DMS153 treated with DMSO at 0.1 percent for 48 hours (cell line): ENCODE data around the gene SPOCD1.
A peak's percentile ranks its signal among the peaks of the same experiment; 100 is the strongest.

Source experiments
- DNase-seq: peaks from one replicate; lab custom pipeline; 2025; ENCODE audit not compliant: unreplicated experiment; lab: John Stamatoyannopoulos, UW

Gene SPOCD1

DNA sequence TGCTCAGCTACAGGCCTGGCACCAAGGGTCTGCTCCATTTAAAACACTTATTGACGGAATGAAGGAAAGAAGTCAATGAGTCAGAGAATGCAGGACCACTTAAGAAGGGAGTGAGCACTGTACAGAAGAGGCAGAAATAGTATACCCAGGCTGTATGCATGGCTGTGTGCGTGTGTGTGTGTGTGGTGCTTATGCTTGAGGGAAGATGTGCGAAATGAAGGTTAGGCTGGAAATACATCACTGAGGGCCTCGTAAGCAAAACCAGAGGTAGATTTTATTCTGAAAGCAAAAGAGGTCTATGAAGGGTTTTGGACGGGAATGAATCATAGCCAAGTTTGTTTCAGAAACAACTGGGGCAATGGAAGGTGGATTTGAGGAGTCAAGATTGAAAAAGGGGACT, 42.0 kb downstream of the SPOCD1 start:
- DNase-seq: no peak

DNA sequence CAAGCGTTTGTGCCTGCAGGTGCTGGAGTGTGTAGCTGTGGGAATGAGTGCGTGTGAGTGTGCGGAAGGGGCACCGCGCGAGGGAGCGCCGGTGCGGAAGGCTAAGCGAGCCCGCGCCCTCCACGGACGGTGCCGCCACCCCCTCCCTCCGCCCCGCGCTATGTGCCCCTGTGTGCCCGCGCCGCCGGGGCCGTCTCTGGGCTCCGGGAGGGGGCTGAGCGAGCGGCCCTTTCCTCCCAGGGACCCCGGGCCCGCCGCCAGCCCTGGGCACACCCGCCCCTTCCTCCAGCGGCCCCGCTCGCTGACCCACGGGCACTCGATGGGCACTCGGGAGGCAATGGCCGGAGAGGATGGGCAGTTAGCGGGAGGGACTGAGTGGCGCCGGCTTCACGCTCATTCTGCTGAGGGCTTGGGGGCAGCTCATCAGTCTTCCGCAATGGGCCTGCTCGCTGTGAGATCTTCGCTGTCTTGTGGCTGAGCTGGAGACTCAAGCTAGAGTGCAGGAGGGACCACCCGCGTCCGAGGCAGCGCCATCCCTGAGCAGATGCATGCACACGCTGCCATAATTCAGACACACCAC, 43.1 kb downstream of the SPOCD1 start:
- no peak for DNase-seq

DNA sequence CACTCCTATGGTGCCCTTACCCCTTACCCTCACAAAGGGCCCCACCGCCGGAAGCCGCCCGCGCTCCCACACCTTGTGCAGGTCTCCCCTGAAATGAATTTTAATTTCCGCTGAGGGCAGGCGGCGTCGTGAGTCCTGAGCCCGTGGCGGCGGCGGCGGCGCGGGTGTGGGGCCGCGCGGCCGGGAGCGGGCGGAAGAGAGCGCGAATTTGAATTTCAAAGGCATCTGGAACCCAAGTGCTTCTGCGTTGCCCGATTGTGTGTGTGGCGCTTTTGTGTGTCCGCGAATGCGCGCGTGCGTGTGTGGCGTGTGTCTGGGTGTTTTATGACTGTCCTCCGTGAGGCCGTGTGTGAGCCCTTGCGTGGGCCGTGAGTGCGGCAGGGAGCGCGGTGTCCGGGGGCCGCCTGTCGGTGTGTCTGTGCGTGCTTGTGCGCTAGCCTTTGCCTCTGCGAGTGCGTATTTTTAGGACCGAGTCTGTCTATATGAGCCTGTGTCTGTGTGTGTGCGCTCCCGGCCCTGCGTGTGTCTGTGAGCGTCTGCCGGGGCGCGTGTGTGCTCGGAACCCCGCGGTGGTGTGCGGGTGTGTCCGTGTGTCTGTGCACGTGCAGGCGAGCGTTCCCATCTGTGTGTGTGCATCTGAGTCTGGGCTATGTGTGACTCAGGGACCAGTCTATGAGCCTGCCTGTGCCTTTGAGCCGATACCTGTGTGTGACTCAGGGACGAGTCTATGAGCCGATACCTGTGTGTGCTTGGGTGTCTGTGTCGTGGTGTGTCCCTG, 43.7 kb downstream of the SPOCD1 start:
- no peak for DNase-seq

DNA sequence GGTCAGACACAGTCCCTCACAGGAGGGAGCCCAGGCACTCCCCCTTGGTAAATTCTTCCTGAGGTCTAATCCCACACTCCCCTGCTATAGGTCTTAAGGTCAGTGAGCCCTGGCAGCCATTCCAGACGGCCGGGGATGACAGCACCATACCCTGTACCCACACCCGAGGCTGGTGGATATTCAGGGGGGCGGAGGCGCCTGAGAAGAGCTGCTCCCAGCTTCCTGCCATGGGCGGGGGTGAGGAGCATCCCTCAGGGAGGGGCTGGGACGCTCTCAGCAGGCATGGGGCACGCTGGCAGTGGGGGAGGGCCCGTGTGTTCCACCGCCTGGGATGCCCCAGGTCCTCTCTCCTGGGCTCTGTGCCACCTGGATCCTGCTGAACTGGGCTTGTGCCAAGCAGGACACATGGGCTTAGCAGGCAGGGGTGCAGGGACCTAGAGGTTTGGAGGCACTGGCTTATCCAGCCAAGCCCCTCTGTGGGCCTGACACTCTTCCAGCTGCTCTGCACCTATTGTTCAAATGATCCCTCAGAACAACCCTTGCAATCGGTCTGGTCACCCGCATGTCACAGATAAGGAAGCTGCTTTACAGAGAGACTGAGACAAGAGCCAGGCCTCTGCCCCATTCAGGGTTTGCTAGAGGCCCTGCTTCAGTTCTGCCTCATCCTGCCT, 46.0 kb downstream of the SPOCD1 start:
- peak; percentile 72 for DNase-seq

DNA sequence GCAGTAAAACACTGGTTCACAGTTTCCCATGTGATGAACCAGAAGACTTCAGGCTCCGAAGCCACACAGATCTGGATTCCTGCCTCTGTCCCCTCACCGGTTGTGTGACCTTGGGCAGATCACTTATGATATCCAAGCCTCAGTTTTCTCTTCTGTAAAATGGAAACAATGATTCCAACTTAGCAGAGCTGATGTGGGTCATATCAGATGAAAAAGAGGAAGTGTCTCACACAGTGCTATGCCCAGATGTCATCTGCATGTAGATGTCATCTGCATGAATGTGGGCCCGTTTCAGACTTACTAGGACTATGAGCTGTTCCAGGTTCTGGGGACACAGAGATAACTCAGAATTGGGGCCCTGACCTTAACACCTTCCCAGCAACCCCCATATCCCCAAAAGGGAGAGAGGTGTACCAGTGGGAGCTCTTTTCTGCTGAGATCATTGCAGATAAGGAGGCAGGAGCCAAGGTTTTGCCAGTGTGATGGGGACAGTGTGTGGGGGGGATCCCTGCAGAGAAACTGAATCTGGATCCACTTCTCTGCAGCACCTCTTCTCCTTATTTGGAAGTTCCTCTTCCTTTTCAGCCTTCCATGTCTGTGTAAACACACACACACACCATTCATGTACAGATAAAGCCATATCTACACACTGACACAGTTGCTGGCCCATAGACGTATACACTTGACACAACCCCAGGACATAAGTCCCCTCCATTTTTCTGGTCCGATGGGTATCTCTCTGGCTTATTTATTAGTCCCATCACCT, 46.7 kb downstream of the SPOCD1 start:
- DNase-seq: peak; percentile 57

DNA sequence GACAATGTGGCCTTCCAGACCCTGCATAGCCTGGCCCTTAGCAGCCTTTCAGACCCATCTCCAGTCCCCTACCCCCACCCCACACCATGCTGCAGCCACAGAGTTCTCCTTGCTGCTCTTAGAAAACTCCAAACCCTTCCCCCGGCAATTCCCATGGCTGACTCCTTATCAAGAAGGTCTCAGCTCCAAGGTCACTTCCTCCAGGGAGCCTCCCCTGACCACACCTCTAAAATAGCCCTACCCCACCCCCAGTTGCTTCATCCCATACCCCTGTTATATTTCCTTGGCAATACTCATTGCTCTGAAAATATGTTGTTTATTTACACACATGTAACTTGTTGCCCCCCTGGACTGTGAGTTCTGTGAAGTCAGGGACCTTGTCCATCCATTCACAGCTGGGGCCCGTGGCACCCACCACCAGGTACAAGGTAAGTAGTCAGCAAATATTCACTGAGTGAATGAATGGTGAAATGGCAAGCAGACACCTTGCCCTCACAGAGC, 47.4 kb downstream of the SPOCD1 start:
- no peak for DNase-seq

DNA sequence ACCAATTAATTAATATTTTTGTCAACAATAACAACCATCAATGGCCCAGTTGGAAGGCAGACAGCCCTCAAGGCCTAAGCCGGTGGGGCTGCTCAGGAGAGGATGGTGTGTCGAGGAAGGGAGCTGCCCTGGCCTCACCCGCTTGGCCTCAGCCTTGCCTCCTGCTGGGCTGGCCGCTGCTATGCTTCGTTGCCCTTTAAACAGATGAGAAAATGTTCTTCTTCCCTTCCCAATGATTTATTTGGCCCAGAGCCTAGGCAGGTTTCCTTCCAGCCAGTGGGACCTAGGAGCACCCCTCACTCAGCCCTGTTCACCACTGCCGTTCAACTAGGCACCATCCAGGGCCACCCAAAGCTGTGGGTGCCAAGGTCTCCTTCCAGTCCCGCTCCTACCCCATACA, 48.6 kb downstream of the SPOCD1 start:
- DNase-seq: no peak

DNA sequence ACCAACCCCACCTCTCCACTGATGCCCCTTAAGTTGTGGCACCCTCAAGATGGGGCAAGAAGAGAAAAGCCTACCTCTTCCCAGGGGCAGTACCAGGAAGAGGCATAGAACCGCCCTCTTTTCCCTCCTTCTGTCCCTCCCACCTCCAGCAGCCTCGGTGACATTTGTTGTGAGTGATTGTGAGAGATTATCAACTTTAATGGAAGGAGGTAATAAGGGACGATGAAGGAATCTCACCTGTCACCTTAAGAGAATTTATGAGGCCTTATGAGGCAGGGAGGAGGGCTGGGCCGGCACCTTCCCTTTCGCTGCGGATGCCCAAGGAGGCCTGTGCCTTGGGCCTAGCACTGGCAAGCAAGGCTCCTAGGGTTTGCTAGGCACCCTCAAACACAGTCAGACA, 50.3 kb downstream of the SPOCD1 start:
- DNase-seq: no peak

DNA sequence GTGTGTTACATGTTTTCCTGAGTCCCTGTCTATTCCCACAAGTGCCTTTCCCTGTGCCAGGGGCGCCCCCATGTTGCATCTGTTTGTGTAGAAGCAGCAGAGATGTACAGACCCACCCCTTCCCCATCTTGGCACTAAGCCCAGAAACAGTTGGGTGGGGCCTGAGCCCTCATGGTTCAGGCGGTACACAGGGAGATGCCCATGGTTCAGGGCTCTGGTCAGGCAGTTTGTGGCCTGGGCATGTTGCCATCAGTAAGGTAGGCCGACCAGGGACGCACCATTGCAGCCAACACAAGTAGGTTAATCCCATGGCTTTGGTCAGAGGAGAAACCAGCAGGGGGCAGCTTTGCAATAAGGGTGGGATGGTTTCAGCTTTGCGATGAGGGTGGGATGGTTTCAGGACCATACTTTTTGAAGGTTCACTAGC, 50.8 kb downstream of the SPOCD1 start:
- peak; percentile 84 for DNase-seq

DNA sequence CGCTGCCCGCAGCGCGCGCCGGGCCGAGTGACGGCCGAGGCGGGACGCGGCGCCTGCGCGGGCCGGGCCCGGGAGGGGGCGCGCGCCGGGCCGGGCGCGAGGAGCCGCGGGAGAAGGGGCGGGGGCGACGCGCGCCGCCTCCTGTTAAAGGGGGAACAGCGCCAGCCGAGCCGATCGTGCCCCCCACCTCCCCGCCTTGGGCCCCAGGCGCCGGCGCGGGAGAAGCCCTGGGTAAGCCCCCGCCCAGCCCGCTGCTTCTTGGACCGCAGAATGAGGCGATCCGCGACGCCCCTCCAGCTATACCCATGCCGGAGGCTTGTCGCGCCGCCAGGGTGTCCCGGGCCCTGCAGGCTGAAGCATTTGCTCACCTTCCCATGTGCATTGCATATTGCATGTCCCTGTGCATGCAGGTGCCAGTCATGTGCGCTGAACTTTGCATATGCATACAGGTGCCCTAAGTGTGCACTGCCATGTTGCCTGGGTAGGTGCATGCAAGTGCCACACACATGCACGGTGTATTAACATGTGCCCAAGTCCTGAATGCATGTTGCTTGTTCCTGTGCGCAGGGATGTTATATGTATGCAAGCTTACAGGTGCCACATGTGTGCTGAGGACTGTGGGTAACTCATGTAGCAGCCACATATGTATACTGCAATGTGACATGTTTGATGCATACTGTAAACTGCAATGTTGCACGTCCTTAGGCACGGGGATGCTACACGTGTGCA, 51.3 kb downstream of the SPOCD1 start, which contains the start of gene ADGRB2:
ADGRB2 (minus strand) TSS at position 29 of the 729 bp plus-strand sequence. CDS start 7,119 bp downstream, outside the sequence.
- DNase-seq: peak; percentile 84

DNA sequence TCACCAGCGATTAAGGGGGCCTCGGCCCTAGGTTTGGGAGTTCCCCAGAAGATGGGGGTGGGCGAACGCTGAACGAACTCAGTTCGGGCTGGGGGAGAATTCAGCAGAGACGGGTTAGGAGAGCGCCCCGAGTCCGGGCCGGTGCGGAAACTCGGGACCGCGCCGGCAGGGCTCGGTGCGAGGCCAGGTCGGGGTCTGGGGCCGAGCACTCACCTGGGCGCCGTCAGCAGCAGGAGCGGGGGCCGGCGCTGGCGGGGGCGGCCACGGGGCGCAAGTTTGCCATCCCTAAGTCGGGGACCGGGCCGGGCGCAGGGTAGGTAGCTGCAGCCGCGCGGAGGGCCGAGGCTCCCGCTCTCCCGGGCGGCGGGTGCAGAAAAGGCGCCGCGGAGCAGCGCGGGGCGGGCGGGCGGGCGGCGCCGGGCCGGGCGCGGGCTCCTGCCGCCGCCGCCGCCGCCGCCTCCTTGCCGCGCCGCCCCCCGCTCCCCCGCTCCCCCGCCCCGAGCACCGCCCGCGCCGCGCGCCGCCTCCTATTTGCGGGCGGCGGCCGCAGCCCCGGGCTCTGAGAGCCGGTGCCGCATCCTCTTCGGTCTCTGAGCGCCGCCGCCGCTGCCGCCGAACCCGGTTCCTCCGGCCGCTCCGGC, 52.0 kb downstream of the SPOCD1 start:
- no peak for DNase-seq

DNA sequence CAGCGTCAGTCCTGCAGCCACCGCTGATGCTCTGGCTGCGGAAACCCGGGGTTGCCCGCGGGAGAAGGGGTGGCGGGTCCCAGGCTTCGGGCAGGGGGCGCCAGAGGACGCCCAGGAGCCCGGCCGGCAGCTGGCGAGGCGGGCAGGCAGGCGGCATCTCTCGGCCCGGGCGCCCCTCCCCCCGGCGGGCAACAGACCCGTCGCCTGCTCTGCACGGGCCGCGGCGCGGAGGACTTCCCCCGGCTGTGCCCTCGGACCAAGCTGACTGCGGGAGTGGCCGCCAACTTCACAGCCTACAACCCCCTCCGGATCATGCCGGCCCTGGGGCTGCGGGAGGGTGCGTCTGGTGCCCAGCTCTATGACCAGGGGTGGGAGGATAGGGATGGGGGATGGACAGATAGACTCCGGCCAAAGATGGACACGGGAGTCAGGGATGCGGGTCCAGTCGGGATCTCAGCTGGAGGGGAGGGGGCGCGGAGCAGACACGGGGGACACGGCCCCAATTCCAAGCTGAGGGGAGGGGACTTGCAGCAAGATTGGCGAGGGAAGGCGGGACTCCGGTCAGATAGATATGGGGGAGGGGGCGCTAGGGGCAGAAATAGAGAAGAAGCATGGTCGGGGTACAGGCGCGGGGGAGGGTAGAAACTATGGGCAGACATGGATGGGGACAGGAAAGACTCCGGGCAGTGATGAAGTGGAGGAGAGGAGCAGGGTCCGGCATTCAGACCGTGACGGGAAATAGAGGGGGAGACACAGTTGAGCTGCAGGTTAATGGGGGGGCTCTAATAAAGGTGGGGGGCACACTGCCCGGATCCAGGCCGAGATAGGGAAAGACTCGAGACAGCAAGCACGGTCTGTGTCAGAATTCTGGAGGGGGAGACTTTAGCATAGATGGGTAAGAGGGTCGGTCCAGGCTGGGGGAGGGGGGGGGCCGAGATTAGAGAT, 52.8 kb downstream of the SPOCD1 start:
- peak; percentile 98 for DNase-seq

DNA sequence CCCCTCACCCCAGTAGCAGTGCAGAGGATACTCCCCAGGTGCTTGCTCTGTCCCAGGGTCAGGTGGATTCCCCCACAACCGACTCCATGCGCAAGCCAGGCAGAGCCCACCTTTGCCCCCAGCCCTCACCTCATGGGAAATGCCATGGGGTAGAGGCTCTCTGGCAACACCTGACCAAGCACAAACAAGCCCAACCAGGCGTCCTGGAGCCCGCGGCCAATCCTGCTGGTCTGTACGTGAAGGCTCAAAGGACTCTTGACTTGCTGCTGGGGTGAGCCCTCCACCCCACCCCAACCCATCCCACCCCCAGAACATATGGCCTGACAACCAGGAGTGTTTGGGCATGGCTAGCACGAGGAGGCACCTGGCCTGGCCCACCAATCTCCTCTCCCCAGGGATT, 53.5 kb downstream of the SPOCD1 start:
- no peak for DNase-seq

DNA sequence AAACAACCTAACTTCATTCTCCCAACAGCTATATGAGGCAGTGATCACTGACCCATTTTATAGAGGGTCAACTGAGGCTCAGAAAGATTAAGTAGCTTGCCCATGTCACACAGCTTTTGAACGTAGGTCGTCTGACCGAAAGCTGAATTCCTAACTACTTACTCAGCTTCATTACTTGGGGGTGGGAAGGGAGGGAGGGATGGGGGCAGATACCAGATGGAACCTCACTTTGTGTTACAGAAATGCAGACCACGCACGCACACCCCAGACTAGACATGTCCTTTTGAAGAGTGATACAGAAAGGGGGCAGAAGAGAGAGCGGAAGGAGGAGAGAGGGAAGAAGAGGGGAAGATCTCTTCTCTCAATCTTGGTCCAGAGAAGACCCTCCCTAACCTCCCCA, 53.9 kb downstream of the SPOCD1 start:
- no peak for DNase-seq

DNA sequence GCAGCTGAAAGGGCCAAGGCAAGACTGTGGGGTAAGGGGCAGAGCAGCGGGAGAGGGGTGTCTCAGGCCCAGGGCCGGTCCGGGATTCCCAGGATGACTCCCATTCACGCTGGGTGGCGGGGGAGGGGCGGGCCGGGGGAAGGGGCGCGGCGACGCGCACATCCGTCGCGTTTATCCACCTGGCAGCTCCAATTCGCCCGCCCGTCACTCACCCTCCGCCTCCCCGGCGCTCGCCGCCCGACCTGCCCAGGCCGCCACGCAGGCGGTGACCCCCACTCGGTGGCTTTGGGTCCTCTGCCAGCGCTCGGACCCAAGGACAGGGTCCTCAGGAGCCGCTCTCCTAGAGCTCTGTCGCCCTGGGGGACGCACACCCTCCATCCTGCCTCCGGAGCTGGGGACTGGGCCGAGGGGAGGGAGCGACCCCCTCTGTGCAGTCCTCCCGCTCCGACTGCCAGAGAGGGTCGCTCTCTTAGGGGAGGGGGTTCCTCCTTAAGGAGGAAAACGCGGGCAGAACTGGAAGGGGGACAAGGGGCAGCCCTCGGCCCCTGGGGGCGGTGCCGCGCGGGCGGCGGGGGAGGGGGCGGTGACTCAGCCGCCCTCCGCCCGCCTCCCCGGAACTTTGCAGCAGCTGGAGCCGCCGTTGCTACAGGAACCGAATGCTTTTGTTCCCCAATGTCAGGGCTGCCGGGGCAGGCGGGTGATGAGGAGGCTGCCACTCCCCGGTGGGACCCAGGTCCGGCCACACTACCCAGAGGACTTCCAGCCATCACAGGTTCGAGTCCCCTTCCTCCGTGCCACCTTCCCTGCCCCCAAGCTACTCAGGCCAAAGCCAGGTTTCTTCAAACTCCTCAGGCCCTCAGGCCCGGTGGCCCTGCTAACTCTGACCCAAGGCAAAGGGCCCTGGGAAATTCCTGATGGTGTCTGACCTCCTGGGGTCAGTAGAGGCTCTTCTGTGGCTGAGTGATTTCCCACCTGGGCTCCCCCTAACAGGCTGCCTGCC, 55.1 kb downstream of the SPOCD1 start:
- peak; percentile 92 for DNase-seq

DNA sequence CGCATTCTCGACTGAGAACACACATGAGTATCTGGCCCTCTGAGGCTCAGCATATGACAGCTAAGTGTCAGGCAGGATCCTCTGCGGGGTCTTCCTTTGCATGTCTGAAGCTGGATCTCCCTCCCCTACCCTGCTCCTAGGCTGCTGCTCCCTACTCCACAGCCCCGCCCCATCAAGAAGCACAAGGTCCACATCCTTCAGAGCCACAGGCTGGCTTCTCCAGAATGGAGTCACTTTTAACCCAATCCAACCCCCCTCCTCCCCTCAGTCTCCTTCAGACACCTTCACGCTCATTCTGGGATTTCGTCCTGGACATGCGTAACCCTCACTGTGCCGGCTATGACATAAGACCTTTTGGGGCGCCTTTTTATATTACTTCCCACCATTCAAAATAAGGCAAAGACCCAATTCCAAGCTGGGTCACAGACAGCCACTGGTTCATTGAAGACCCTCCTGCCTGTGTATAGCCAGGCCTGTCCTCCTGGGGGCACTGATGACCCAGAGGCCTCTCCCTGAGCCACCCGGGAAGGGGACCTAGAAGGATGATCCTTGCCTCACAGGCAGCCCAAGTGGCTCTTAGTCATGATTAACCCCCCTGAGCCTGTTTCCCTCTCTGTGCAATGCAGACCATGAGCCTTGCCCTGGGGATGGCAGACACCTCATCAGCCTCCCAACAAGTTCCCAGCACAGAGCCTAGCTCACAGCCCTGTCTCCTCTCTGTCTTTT, 56.4 kb downstream of the SPOCD1 start:
- no peak for DNase-seq

DNA sequence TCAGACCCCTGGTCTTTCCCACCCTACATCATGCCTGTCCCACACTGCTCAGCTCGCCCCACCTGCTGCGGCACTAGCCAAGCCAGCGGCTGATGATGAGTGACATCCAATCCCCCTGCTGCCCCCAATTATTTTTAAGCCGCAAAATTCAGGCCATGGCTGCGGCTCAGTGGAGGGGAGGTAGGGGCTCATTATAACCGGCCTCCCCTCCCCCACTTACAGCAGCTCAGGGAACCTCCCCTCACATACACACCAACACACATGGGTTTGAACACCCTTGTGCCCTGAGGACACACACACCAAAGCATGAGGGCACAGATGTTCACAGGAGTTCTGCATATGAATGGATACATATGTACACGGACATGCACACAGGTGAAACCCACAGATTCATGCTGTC, 57.0 kb downstream of the SPOCD1 start:
- no peak for DNase-seq
